NB4 (cell line): Measurements from ENCODE around the gene LILRA1.

ENCODE experiments used
- POLR2A ChIP-seq: IDR thresholded peaks from 2 replicates; pipeline ENCODE4 v1.6.1; 2011; ENCODE audit warnings: mild to moderate bottlenecking; ENCODE audit not compliant: insufficient read length; ENCODE audit errors: extremely low read depth
- TF ChIP-seq, protein P1 (sequence below): IDR thresholded peaks from one replicate; pipeline ENCODE4 v1.5.1; 2012; ENCODE audit warnings: low read depth, low read length

DNA sequence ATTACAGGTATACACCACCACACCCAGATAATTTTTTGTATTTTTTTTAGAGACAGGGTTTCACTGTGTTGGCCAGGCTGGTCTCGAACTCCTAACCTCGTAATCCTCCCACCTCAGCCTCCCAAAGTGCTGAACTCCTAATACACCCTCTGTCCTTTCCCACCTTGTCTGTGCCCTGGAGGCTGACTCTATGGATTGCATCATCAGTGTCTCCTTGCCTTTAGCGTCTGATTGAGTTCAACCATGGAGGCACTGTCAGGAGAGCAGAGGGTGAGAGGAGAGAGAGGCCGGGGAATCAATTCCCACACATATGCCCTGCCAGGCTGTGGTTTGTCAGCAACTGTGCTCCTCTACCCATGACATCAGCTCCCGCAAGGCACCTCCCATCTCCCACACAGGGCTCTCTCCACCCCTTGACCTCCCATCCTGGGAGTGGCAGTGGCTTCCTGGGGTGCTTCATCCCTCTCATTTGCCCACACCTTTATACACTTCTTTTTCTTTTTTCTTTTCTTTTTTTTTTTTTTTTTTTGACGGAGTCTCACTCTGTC is 56.8 kb downstream of the LILRA1 start:
- TF ChIP-seq POLR2A, result no peak
- TF ChIP-seq, protein P1, sequence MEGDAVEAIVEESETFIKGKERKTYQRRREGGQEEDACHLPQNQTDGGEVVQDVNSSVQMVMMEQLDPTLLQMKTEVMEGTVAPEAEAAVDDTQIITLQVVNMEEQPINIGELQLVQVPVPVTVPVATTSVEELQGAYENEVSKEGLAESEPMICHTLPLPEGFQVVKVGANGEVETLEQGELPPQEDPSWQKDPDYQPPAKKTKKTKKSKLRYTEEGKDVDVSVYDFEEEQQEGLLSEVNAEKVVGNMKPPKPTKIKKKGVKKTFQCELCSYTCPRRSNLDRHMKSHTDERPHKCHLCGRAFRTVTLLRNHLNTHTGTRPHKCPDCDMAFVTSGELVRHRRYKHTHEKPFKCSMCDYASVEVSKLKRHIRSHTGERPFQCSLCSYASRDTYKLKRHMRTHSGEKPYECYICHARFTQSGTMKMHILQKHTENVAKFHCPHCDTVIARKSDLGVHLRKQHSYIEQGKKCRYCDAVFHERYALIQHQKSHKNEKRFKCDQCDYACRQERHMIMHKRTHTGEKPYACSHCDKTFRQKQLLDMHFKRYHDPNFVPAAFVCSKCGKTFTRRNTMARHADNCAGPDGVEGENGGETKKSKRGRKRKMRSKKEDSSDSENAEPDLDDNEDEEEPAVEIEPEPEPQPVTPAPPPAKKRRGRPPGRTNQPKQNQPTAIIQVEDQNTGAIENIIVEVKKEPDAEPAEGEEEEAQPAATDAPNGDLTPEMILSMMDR, result no peak
